ENCODE data around the gene DDX42. TPM values are rescaled to one million over a fixed set of nuclear protein-coding genes. Genes with fewer than 3 reads are reported as not detected.

Gene DDX42
- total and polyA plus RNA-seq, 9 of the 15 experiments (the other 6 are each of a cell fraction or from before 2014, with no cell fraction given) = 16.5 to 149 (median 87.6) TPM

GRCh38 chr17:63842540-63843386 lies 68.8 kb downstream of the DDX42 start, which contains the start of gene SMARCD2 (continued):
- TF ChIP-seq, protein P1, sequence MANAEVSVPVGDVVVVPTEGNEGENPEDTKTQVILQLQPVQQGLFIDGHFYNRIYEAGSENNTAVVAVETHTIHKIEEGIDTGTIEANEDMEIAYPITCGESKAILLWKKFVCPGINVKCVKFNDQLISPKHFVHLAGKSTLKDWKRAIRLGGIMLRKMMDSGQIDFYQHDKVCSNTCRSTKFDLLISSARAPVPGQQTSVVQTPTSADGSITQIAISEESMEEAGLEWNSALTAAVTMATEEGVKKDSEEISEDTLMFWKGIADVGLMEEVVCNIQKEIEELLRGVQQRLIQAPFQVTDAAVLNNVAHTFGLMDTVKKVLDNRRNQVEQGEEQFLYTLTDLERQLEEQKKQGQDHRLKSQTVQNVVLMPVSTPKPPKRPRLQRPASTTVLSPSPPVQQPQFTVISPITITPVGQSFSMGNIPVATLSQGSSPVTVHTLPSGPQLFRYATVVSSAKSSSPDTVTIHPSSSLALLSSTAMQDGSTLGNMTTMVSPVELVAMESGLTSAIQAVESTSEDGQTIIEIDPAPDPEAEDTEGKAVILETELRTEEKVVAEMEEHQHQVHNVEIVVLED (CRISPR knock-in tag; IDR thresholded peaks at IDR 0.05) = peak; percentile 79
- TF ChIP-seq SRF (CRISPR knock-in tag; IDR thresholded peaks at IDR 0.05) (peak in 1 of 2 experiments; percentile 64; a peak in 3 of 4 replicates), ZSCAN29 (IDR thresholded peaks at IDR 0.05) (peak; percentile 98), TAF7 (tag; IDR thresholded peaks at IDR 0.05) (peak; percentile 81), ZMIZ1 (IDR thresholded peaks at IDR 0.05; ENCODE audit: low read depth in 2 of 2, low read length in 2 of 2) (peak in 1 of 2 experiments; percentile 35; a peak in 2 of 4 replicates), CGGBP1 (CRISPR knock-in tag; IDR thresholded peaks at IDR 0.05) (peak; percentile 51; the same call in 1 of the 2 replicates), TRIM25 (IDR thresholded peaks at IDR 0.05; ENCODE audit: borderline replicate concordance) (no peak), CREB3L1 (IDR thresholded peaks at IDR 0.05; ENCODE audit: borderline replicate concordance, low read depth) (peak; percentile 57; the same call in 1 of the 2 replicates), KLF13 (tag; IDR thresholded peaks at IDR 0.05; ENCODE audit: borderline replicate concordance, low read depth) (peak; percentile 72; the same call in 1 of the 2 replicates), HMBOX1 (IDR thresholded peaks at IDR 0.05) (peak; percentile 61), MEIS2 (IDR thresholded peaks at IDR 0.05; ENCODE audit: partially characterized antibody) (peak; percentile 33)
